Measurements from ENCODE around the gene SCN2B.

DNA sequence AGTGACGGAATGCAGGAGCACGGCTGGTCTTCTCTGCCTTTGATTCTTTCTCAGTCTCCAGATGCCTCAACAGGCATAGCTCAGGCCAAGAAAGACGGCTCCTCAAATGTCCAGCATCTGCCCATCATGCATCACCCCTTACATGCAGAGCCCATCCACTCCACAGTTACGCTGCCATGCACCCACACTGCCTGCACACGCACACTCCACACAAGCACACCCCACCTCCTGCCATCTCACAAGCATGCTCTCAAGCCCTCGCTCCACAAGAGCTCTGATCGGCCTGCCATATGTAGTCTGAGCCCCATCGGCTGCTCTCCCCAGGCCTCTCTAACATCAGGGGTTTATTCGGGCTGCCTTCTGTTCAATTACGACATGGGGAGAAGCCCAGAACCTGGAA, 42.6 kb downstream of the SCN2B start:
- TF ChIP-seq, protein P1, sequence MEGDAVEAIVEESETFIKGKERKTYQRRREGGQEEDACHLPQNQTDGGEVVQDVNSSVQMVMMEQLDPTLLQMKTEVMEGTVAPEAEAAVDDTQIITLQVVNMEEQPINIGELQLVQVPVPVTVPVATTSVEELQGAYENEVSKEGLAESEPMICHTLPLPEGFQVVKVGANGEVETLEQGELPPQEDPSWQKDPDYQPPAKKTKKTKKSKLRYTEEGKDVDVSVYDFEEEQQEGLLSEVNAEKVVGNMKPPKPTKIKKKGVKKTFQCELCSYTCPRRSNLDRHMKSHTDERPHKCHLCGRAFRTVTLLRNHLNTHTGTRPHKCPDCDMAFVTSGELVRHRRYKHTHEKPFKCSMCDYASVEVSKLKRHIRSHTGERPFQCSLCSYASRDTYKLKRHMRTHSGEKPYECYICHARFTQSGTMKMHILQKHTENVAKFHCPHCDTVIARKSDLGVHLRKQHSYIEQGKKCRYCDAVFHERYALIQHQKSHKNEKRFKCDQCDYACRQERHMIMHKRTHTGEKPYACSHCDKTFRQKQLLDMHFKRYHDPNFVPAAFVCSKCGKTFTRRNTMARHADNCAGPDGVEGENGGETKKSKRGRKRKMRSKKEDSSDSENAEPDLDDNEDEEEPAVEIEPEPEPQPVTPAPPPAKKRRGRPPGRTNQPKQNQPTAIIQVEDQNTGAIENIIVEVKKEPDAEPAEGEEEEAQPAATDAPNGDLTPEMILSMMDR (IDR thresholded peaks at IDR 0.05): no peak
- TF ChIP-seq POLR2A (IDR thresholded peaks at IDR 0.05): no peak

Measured in vagina (tissue), 2 donors.